ENCODE measurements around the gene BMPR1B.

The BMPR1B gene

GRCh38 chr4:95050980-95051701, 293.4 kb downstream of the BMPR1B start (continued):
- peak; percentile 89 for TF ChIP-seq ZNF335 (tag by site-specific recombination; conservative IDR thresholded peaks at IDR 0.05)
- TF ChIP-seq ZNF843 (tag by site-specific recombination; IDR thresholded peaks at IDR 0.05) = no peak
- no peak for TF ChIP-seq ZSCAN23 (tag by site-specific recombination; IDR thresholded peaks at IDR 0.05)
- no peak for TF ChIP-seq ZNF239 (tag by site-specific recombination; IDR thresholded peaks at IDR 0.05)
- no peak for TF ChIP-seq ZNF513 (tag by site-specific recombination; IDR thresholded peaks at IDR 0.05)
- TF ChIP-seq ZNF311 (tag by site-specific recombination; IDR thresholded peaks at IDR 0.05; ENCODE audit: borderline replicate concordance) = no peak
- TF ChIP-seq ZNF174 (tag by site-specific recombination; IDR thresholded peaks at IDR 0.05) = no peak
- TF ChIP-seq ZBTB17 (tag by site-specific recombination; IDR thresholded peaks at IDR 0.05) = peak; percentile 71
- TF ChIP-seq ZNF184 (tag by site-specific recombination; IDR thresholded peaks at IDR 0.05) = no peak
- TF ChIP-seq ZNF366 (tag by site-specific recombination; conservative IDR thresholded peaks at IDR 0.05) = no peak; the same call in 1 of the 2 replicates
- TF ChIP-seq ZNF561 (tag by site-specific recombination; IDR thresholded peaks at IDR 0.05; ENCODE audit: borderline replicate concordance) = 0 out of 2 replicates have a peak, but pooled peaks have one; percentile 47
- no peak for TF ChIP-seq WT1 (tag by site-specific recombination; IDR thresholded peaks at IDR 0.05)
- TF ChIP-seq ZNF426 (tag by site-specific recombination; IDR thresholded peaks at IDR 0.05) = no peak
- no peak for TF ChIP-seq ZNF169 (tag by site-specific recombination; IDR thresholded peaks at IDR 0.05)
- no peak for TF ChIP-seq ZNF416 (tag by site-specific recombination; IDR thresholded peaks at IDR 0.05)
- no peak for TF ChIP-seq ZBTB6 (tag by site-specific recombination; IDR thresholded peaks at IDR 0.05)
- 0 out of 2 replicates have a peak, but pooled peaks have one; percentile 28 for TF ChIP-seq ZNF10 (tag by site-specific recombination; IDR thresholded peaks at IDR 0.05)
- TF ChIP-seq ZNF777 (tag by site-specific recombination; IDR thresholded peaks at IDR 0.05; ENCODE audit: borderline replicate concordance) = no peak

GRCh38 chr4:95051702-95052020, 293.9 kb downstream of the BMPR1B start:
- no peak overlapping the region for H3K4me3 ChIP-seq (ENCODE audit: low read depth, low read length)
- ChIA-PET POLR2A (no interaction called here), CTCF (interaction anchor here (0.7 kb wide), 1 partner anchor 216 kb away, joined by 3 read pairs; no protein-coding TSS in a partner anchor)
- H3K27ac ChIP-seq (ENCODE audit: extremely low read depth, low read depth, low read length) = peak overlapping the region; percentile 39; the same call in 1 of the 2 replicates
- 0 out of 2 replicates have a peak, but pooled peaks cover 2% of the 10 kb centered on the region for H3K4me1 ChIP-seq (ENCODE audit: control insufficient read depth, insufficient read depth, low read length)
- TF ChIP-seq PRDM1 (tag by site-specific recombination; IDR thresholded peaks at IDR 0.05) (peak; percentile 91), ZNF654 (tag by site-specific recombination; IDR thresholded peaks at IDR 0.05; ENCODE audit: low read depth) (no peak), MYNN (tag by site-specific recombination; IDR thresholded peaks at IDR 0.05; ENCODE audit: borderline replicate concordance) (peak; percentile 56; the same call in 1 of the 2 replicates), FEZF1 (tag by site-specific recombination; IDR thresholded peaks at IDR 0.05) (no peak), ZNF501 (tag by site-specific recombination; IDR thresholded peaks at IDR 0.05) (0 out of 2 replicates have a peak, but pooled peaks have one; percentile 2), ZSCAN30 (tag by site-specific recombination; IDR thresholded peaks at IDR 0.05) (0 out of 2 replicates have a peak, but pooled peaks have one; percentile 11)
- no peaks in the 10 kb centered on the region for H3K9me3 ChIP-seq (ENCODE audit: control insufficient read depth, insufficient read depth, low read depth, low read length)
- H3K36me3 ChIP-seq (ENCODE audit: control insufficient read depth in 2 of 2, insufficient read depth in 1 of 2, low read length in 2 of 2) = no peaks in the 10 kb centered on the region

All from HEK293 (cell line).